Smooth muscle cell (in vitro differentiated cells): ENCODE measurements around the gene CGREF1. TPM values are rescaled to one million over a fixed set of nuclear protein-coding genes. Genes with fewer than 3 reads are reported as not detected.
"Not testable (repeated sequence)": the region's sequence is repeated elsewhere in the genome, so short reads cannot be mapped to it uniquely, and the experiment has no call there.

Experiments used
- DNase-seq: peaks from one replicate; lab custom pipeline; 2025; ENCODE audit not compliant: unreplicated experiment; lab: John Stamatoyannopoulos, UW
- H2AFZ ChIP-seq: fragments of 200-600 bp; sonication (generic); 2 replicates; pipeline ENCODE4 v1.6.0; 2016; ENCODE audit warnings: antibody characterized with exemption, low read depth, mild to moderate bottlenecking
- H3F3A ChIP-seq: fragments of 200-600 bp; sonication (generic); 2 replicates; pipeline ENCODE4 v1.6.0; 2017; ENCODE audit warnings: antibody characterized with exemption, low read depth
- H3K27ac ChIP-seq: fragments of 200-600 bp; sonication (generic); 2 replicates; pipeline ENCODE4 v1.5.1; 2016; ENCODE audit warnings: low read depth, mild to moderate bottlenecking
- H3K27me3 ChIP-seq: fragments of 200-600 bp; sonication (generic); 2 replicates; pipeline ENCODE4 v1.6.1; 2016; ENCODE audit warnings: low read depth, mild to moderate bottlenecking
- H3K36me3 ChIP-seq: fragments of 200-600 bp; sonication (generic); 2 replicates; pipeline ENCODE4 v1.5.1; 2016; ENCODE audit warnings: low read depth
- H3K4me1 ChIP-seq: fragments of 200-600 bp; sonication (generic); 2 replicates; pipeline ENCODE4 v1.5.1; 2016; ENCODE audit warnings: low read depth
- H3K4me2 ChIP-seq: fragments of 200-600 bp; sonication (generic); 2 replicates; pipeline ENCODE4 v1.6.0; 2016; ENCODE audit warnings: mild to moderate bottlenecking
- H3K4me3 ChIP-seq: fragments of 200-600 bp; sonication (generic); 2 replicates; pipeline ENCODE4 v1.5.1; 2016; ENCODE audit warnings: mild to moderate bottlenecking
- H3K79me2 ChIP-seq: fragments of 200-600 bp; sonication (generic); 2 replicates; pipeline ENCODE4 v1.6.0; 2016; ENCODE audit warnings: low read depth, mild to moderate bottlenecking
- H3K9ac ChIP-seq: fragments of 200-600 bp; sonication (generic); 2 replicates; pipeline ENCODE4 v1.6.0; 2016; ENCODE audit warnings: low read depth
- H3K9me3 ChIP-seq: fragments of 200-600 bp; sonication (generic); replicated peaks from 2 replicates; pipeline ENCODE4 v1.5.1; 2016; ENCODE audit warnings: low read depth
- H4K20me1 ChIP-seq: fragments of 200-600 bp; sonication (generic); 2 replicates; pipeline ENCODE4 v1.6.0; 2016; ENCODE audit warnings: low read depth
- CTCF ChIP-seq: fragments of 200-600 bp; sonication (generic); IDR thresholded peaks from 2 replicates; pipeline ENCODE4 v1.5.1; 2017; ENCODE audit warnings: borderline replicate concordance, mild to moderate bottlenecking, antibody characterized with exemption; ENCODE audit not compliant: insufficient read depth, poor library complexity, severe bottlenecking
- WGBS: methylation state at CpG from one replicate; pipeline ENCODE4 v1.1.7; 2016; ENCODE audit warnings: low lambda C conversion rate; 5-methylcytosine and 5-hydroxymethylcytosine counted together
- polyA plus RNA-seq: library from polyadenylated mRNA; unstranded; fragments of >200 nt; fragmentation: Nextera tagmentation; extraction: Ambion mirVana; gene quantifications from 2 replicates; pipeline ENCODE4 v1.2.1, GENCODE V29; 2016
- total RNA-seq: library from RNA; depleted of rRNA; stranded (reverse); fragments of >200 nt; gene quantifications from 2 replicates; pipeline ENCODE4 v1.2.3, GENCODE V29; 2014

Gene CGREF1
- total and polyA plus RNA-seq, 2 experiments from 2014 or later, result 0.85 TPM; not detected in 1

- H3K36me3 ChIP-seq, result no peaks in the 10 kb centered on the region
- no peak overlapping the region for H3K9ac ChIP-seq
- H3K27ac ChIP-seq, result no peak overlapping the region
- peaks cover 5% of the 10 kb centered on the region for H3K4me1 ChIP-seq
- 32% methylated on average over 13 of the region's 14 CpGs for WGBS
- H3K4me2 ChIP-seq, result peak overlapping the region; percentile 85
- H3K27me3 ChIP-seq, result peaks cover 68% of the 10 kb centered on the region
- TF ChIP-seq CTCF, result no peak
- H3K79me2 ChIP-seq, result no peaks in the 10 kb centered on the region
- H3F3A ChIP-seq, result no peaks in the 10 kb centered on the region
- H4K20me1 ChIP-seq, result no peaks in the 10 kb centered on the region
- no peaks in the 10 kb centered on the region for H3K9me3 ChIP-seq
- H2AFZ ChIP-seq, result no peak overlapping the region
- peak overlapping the region; percentile 42 for H3K4me3 ChIP-seq
- DNase-seq, result no peak
Observed at GRCh38 chr2:27117995-27118524, 868 bp downstream of the CGREF1 start.

GRCh38 chr2:27115519-27115918 is 3.4 kb downstream of the CGREF1 start:
- no peak overlapping the region for H2AFZ ChIP-seq
- H3K9me3 ChIP-seq, result no peaks in the 10 kb centered on the region
- no peak for TF ChIP-seq CTCF
- H3K4me2 ChIP-seq, result no peak overlapping the region
- DNase-seq, result no peak
- H3K9ac ChIP-seq, result no peak overlapping the region
- H3K79me2 ChIP-seq, result no peaks in the 10 kb centered on the region
- no peak overlapping the region for H3K4me3 ChIP-seq
- H3F3A ChIP-seq, result no peaks in the 10 kb centered on the region
- H4K20me1 ChIP-seq, result no peaks in the 10 kb centered on the region
- peaks cover 43% of the 10 kb centered on the region for H3K27me3 ChIP-seq
- no peak overlapping the region for H3K27ac ChIP-seq
- 72% methylated on average over 2 of the region's 2 CpGs for WGBS
- peaks cover 5% of the 10 kb centered on the region for H3K4me1 ChIP-seq
- H3K36me3 ChIP-seq, result no peaks in the 10 kb centered on the region

- H4K20me1 ChIP-seq, H3K36me3 ChIP-seq, H2AFZ ChIP-seq, H3K4me1 ChIP-seq, H3K4me2 ChIP-seq, DNase-seq, H3K27me3 ChIP-seq, H3K9ac ChIP-seq, H3K79me2 ChIP-seq, H3K9me3 ChIP-seq, H3K4me3 ChIP-seq, H3F3A ChIP-seq, H3K27ac ChIP-seq: not testable (repeated sequence)
- WGBS, result 97% methylated on average over 48 of the region's 49 CpGs
Observed at GRCh38 chr2:27111392-27112078, 7.4 kb downstream of the CGREF1 start.

- H3K27me3 ChIP-seq, H3K9me3 ChIP-seq, H4K20me1 ChIP-seq, H3K4me1 ChIP-seq, H2AFZ ChIP-seq, H3K36me3 ChIP-seq, H3K27ac ChIP-seq, H3K9ac ChIP-seq, H3K4me2 ChIP-seq, H3F3A ChIP-seq, H3K79me2 ChIP-seq, DNase-seq, H3K4me3 ChIP-seq: not testable (repeated sequence)
- WGBS, result 89% methylated on average over 24 of the region's 24 CpGs
Observed at GRCh38 chr2:27110603-27111352, 8.2 kb downstream of the CGREF1 start.
